HepG2 (cell line): ENCODE measurements around the gene CCNT2. TPM values are rescaled to one million over a fixed set of nuclear protein-coding genes. Genes with fewer than 3 reads are reported as not detected.
A peak's percentile ranks its signal among the peaks of the same experiment; 100 is the strongest.

Experiments
- GATA4 ChIP-seq: sonication (generic); IDR thresholded peaks from 2 replicates; pipeline ENCODE4 v1.6.1; 2016; ENCODE audit warnings: antibody characterized with exemption, low read depth, borderline replicate concordance
- PHF20 ChIP-seq: sonication (generic); formaldehyde crosslinking; IDR thresholded peaks from 2 replicates; pipeline ENCODE4 v1.5.0; 2020; ENCODE audit warnings: mild to moderate bottlenecking, missing genetic modification reagents
- RAD21 ChIP-seq: fragments of 450-650 bp; formaldehyde crosslinking; IDR thresholded peaks from 2 replicates; pipeline ENCODE4 v1.5.0; 2020; ENCODE audit warnings: mild to moderate bottlenecking
- RBFOX2 ChIP-seq: fragments of 200-400 bp; formaldehyde crosslinking; IDR thresholded peaks from 2 replicates; pipeline ENCODE4 v1.6.1; 2017; ENCODE audit warnings: low read depth, mild to moderate bottlenecking, low read length
- SCMH1 ChIP-seq: sonication (generic); formaldehyde crosslinking; IDR thresholded peaks from 2 replicates; pipeline ENCODE4 v1.9.0; 2021; ENCODE audit warnings: missing genetic modification reagents, mild to moderate bottlenecking, borderline replicate concordance
- ZNF326 ChIP-seq: sonication (generic); formaldehyde crosslinking; IDR thresholded peaks from 2 replicates; pipeline ENCODE4 v1.4.0; 2020; ENCODE audit warnings: missing genetic modification reagents, borderline replicate concordance
- ZNF331 ChIP-seq: sonication (generic); formaldehyde crosslinking; IDR thresholded peaks from 2 replicates; pipeline ENCODE4 v1.4.0; 2020; ENCODE audit warnings: missing genetic modification reagents
- polyA plus RNA-seq, 8 experiments: library from polyadenylated mRNA; depleted of rRNA in 3 of 8; stranded (reverse) in 7 of 8; unstranded in 1 of 8; fragments of >200 nt; fragmentation: Illumina TruSeq in 4 of 8; extraction: Trizol in 4 of 8; gene quantifications; 2 replicates each; pipeline versions ENCODE4 v1.2.1 to v1.2.3, GENCODE V29; 2011 to 2016; ENCODE audit warnings: low read depth in 4 of 8, missing spikeins in 1 of 8, mixed read lengths in 1 of 8; ENCODE audit not compliant: insufficient read depth in 1 of 8
- total RNA-seq, 5 experiments: library from RNA; depleted of rRNA; stranded (reverse); fragments of >200 nt; fragmentation: Illumina TruSeq; extraction: Trizol; gene quantifications; 2 replicates each; pipeline ENCODE4 v1.2.3, GENCODE V29; 2016; ENCODE audit warnings: low read depth in 1 of 5
- TF ChIP-seq, protein P1 (sequence below): sonication (generic); formaldehyde crosslinking; IDR thresholded peaks from 2 replicates; pipeline ENCODE4 v1.4.0; 2020; ENCODE audit warnings: mild to moderate bottlenecking, missing genetic modification reagents
- TF ChIP-seq, protein P2 (sequence below): sonication (generic); formaldehyde crosslinking; IDR thresholded peaks from 2 replicates; pipeline ENCODE4 v1.5.0; 2020; ENCODE audit warnings: mild to moderate bottlenecking, missing genetic modification reagents, moderate library complexity
- TF ChIP-seq, protein P3 (sequence below): fragments of 450-650 bp; IDR thresholded peaks from 2 replicates; pipeline ENCODE4 v1.6.1; 2017; ENCODE audit warnings: mild to moderate bottlenecking
- TF ChIP-seq, protein P4 (sequence below), 2 experiments: sonication (generic) in 1 of 2; formaldehyde crosslinking in 1 of 2; IDR thresholded peaks; 2 replicates each; pipeline versions ENCODE4 v1.6.1 to v1.9.0; 2014 to 2022; ENCODE audit warnings: antibody characterized with exemption in 1 of 2, borderline replicate concordance in 1 of 2, inconsistent platforms in 1 of 2, low read depth in 1 of 2, missing genetic modification reagents in 1 of 2
- TF ChIP-seq, protein P5 (sequence below): sonication (generic); formaldehyde crosslinking; conservative IDR thresholded peaks from 2 replicates; pipeline ENCODE4 v1.4.0; 2020; ENCODE audit warnings: missing genetic modification reagents

The CCNT2 gene
- total and polyA plus RNA-seq, 2 of the 13 experiments (the other 11 are each of a cell fraction or from before 2014, with no cell fraction given): 22.1 to 34.4 TPM

DNA sequence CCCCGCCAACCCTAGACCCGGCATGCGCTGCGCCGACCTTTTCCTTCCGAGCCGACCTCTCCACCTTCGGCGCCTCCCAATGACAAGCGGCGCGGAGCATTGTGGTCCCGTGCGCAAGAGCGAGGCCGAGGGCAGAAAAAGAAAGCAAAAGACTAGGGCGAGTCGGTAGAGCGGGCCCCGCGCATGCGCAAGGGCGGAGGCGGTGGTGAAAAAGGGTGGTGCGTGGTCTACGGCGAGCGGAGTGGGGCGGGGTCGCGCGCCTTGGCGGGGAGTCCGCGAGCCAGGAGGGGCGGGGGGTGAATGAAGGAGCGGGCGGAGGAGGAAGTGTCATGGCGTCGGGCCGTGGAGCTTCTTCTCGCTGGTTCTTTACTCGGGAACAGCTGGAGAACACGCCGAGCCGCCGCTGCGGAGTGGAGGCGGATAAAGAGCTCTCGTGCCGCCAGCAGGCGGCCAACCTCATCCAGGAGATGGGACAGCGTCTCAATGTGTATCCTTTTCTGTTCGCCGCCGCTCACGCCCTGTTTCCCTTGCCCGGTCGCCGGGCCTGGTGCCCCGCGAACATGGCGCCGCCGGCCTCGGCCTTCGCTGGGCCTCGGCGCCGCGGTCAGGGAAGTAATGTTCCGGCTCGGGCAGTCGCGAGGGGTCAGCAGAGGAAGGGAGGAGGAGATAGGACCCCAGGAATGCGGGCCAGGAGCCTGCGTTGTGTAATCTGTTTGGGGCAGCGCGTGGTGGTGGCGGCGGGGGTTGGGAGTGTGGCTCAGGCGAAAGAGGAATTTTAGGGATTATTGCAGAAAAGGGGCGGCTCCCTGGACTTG lies at the start of gene CCNT2 (continued):
- TF ChIP-seq, protein P1, sequence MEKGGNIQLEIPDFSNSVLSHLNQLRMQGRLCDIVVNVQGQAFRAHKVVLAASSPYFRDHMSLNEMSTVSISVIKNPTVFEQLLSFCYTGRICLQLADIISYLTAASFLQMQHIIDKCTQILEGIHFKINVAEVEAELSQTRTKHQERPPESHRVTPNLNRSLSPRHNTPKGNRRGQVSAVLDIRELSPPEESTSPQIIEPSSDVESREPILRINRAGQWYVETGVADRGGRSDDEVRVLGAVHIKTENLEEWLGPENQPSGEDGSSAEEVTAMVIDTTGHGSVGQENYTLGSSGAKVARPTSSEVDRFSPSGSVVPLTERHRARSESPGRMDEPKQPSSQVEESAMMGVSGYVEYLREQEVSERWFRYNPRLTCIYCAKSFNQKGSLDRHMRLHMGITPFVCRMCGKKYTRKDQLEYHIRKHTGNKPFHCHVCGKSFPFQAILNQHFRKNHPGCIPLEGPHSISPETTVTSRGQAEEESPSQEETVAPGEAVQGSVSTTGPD (CRISPR knock-in tag): 0 out of 2 replicates have a peak, but pooled peaks have one; percentile 17
- peak; percentile 80 for TF ChIP-seq PHF20 (CRISPR knock-in tag)
- no peak for TF ChIP-seq ZNF326 (CRISPR knock-in tag)
- TF ChIP-seq RBFOX2: peak; percentile 88
- TF ChIP-seq, protein P2, sequence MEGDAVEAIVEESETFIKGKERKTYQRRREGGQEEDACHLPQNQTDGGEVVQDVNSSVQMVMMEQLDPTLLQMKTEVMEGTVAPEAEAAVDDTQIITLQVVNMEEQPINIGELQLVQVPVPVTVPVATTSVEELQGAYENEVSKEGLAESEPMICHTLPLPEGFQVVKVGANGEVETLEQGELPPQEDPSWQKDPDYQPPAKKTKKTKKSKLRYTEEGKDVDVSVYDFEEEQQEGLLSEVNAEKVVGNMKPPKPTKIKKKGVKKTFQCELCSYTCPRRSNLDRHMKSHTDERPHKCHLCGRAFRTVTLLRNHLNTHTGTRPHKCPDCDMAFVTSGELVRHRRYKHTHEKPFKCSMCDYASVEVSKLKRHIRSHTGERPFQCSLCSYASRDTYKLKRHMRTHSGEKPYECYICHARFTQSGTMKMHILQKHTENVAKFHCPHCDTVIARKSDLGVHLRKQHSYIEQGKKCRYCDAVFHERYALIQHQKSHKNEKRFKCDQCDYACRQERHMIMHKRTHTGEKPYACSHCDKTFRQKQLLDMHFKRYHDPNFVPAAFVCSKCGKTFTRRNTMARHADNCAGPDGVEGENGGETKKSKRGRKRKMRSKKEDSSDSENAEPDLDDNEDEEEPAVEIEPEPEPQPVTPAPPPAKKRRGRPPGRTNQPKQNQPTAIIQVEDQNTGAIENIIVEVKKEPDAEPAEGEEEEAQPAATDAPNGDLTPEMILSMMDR (CRISPR knock-in tag): 0 out of 2 replicates have a peak, but pooled peaks have one; percentile 17
- peak; percentile 70 for TF ChIP-seq ZNF331 (CRISPR knock-in tag)
- TF ChIP-seq RAD21 (CRISPR knock-in tag): peak; percentile 39; the same call in 1 of the 2 replicates
- no peak for TF ChIP-seq GATA4
- TF ChIP-seq, protein P3, sequence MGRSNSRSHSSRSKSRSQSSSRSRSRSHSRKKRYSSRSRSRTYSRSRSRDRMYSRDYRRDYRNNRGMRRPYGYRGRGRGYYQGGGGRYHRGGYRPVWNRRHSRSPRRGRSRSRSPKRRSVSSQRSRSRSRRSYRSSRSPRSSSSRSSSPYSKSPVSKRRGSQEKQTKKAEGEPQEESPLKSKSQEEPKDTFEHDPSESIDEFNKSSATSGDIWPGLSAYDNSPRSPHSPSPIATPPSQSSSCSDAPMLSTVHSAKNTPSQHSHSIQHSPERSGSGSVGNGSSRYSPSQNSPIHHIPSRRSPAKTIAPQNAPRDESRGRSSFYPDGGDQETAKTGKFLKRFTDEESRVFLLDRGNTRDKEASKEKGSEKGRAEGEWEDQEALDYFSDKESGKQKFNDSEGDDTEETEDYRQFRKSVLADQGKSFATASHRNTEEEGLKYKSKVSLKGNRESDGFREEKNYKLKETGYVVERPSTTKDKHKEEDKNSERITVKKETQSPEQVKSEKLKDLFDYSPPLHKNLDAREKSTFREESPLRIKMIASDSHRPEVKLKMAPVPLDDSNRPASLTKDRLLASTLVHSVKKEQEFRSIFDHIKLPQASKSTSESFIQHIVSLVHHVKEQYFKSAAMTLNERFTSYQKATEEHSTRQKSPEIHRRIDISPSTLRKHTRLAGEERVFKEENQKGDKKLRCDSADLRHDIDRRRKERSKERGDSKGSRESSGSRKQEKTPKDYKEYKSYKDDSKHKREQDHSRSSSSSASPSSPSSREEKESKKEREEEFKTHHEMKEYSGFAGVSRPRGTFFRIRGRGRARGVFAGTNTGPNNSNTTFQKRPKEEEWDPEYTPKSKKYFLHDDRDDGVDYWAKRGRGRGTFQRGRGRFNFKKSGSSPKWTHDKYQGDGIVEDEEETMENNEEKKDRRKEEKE: no peak
- no peak for TF ChIP-seq SCMH1 (CRISPR knock-in tag)
- TF ChIP-seq, protein P4, sequence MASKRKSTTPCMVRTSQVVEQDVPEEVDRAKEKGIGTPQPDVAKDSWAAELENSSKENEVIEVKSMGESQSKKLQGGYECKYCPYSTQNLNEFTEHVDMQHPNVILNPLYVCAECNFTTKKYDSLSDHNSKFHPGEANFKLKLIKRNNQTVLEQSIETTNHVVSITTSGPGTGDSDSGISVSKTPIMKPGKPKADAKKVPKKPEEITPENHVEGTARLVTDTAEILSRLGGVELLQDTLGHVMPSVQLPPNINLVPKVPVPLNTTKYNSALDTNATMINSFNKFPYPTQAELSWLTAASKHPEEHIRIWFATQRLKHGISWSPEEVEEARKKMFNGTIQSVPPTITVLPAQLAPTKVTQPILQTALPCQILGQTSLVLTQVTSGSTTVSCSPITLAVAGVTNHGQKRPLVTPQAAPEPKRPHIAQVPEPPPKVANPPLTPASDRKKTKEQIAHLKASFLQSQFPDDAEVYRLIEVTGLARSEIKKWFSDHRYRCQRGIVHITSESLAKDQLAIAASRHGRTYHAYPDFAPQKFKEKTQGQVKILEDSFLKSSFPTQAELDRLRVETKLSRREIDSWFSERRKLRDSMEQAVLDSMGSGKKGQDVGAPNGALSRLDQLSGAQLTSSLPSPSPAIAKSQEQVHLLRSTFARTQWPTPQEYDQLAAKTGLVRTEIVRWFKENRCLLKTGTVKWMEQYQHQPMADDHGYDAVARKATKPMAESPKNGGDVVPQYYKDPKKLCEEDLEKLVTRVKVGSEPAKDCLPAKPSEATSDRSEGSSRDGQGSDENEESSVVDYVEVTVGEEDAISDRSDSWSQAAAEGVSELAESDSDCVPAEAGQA (IDR thresholded peaks at IDR 0.05; ENCODE audit: low read depth): peak; percentile 81; the same call in 1 of the 2 replicates
- TF ChIP-seq, protein P4 (CRISPR knock-in tag; IDR thresholded peaks at IDR 0.05; ENCODE audit: borderline replicate concordance): 0 out of 2 replicates have a peak, but pooled peaks have one; percentile 52
- TF ChIP-seq, protein P5, sequence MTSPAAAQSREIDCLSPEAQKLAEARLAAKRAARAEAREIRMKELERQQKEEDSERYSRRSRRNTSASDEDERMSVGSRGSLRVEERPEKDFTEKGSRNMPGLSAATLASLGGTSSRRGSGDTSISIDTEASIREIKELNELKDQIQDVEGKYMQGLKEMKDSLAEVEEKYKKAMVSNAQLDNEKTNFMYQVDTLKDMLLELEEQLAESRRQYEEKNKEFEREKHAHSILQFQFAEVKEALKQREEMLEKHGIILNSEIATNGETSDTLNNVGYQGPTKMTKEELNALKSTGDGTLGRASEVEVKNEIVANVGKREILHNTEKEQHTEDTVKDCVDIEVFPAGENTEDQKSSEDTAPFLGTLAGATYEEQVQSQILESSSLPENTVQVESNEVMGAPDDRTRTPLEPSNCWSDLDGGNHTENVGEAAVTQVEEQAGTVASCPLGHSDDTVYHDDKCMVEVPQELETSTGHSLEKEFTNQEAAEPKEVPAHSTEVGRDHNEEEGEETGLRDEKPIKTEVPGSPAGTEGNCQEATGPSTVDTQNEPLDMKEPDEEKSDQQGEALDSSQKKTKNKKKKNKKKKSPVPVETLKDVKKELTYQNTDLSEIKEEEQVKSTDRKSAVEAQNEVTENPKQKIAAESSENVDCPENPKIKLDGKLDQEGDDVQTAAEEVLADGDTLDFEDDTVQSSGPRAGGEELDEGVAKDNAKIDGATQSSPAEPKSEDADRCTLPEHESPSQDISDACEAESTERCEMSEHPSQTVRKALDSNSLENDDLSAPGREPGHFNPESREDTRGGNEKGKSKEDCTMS: no peak
